Right lobe of liver (tissue), 4 donors: ENCODE data around the gene TLX1.

Source experiments
- POLR2A ChIP-seq: fragments of 450-650 bp; IDR thresholded peaks from one replicate; pipeline ENCODE4 v1.6.1; 2017; ENCODE audit warnings: antibody characterized with exemption, mild to moderate bottlenecking
- TF ChIP-seq, protein P1 (sequence below), 4 donors: fragments of 200-600 bp in 3 of 4; fragments of 450-650 bp in 1 of 4; IDR thresholded peaks; one replicate each; pipeline versions ENCODE4 v1.5.1 to v1.8.0; 2016 to 2022; ENCODE audit warnings: antibody characterized with exemption in 4 of 4, mild to moderate bottlenecking in 2 of 4
- donor health status: DM: no; HTN: no; CAD: no.
- donor health status: DM: no; HTN: no; CAD: no.
- donor health status: DM: no; HTN: yes; CAD: no.

DNA sequence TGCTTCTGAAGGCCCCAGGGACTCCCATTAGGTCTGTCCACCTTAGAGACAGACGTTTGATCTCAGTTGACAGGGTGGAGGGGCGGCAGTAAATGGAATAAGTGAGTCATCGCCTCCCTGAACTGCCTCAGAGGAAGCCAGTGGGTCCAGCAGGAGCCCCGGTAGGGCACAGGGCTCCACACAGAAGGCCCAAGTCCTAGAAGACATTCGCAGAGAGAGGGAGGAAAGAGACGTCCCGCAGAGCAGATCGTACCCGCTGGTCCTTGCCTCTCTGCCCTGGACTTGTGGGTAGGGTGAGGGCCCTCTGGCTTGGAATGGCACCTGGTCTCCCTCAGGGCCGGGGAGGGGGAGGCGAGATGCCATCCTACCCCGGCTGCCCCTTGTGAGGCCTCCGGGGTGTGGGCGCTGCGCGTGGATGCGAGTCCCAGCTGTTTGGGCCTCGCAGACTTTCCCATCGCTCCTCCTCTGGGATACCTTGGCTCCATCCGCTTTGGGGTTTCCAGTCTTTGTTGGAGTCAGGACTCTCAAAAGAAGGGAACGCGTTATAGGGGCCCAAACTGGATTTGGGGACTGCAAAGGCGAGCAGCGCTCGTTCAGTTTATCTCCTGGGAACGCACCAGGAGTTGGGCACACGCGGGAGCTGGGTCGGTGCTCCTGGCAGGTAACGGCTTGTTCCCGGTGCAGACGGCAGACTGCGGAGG is 5.1 kb downstream of the TLX1 start:
- TF ChIP-seq, protein P1, sequence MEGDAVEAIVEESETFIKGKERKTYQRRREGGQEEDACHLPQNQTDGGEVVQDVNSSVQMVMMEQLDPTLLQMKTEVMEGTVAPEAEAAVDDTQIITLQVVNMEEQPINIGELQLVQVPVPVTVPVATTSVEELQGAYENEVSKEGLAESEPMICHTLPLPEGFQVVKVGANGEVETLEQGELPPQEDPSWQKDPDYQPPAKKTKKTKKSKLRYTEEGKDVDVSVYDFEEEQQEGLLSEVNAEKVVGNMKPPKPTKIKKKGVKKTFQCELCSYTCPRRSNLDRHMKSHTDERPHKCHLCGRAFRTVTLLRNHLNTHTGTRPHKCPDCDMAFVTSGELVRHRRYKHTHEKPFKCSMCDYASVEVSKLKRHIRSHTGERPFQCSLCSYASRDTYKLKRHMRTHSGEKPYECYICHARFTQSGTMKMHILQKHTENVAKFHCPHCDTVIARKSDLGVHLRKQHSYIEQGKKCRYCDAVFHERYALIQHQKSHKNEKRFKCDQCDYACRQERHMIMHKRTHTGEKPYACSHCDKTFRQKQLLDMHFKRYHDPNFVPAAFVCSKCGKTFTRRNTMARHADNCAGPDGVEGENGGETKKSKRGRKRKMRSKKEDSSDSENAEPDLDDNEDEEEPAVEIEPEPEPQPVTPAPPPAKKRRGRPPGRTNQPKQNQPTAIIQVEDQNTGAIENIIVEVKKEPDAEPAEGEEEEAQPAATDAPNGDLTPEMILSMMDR (IDR thresholded peaks at IDR 0.05): no peak
- no peak for TF ChIP-seq POLR2A
